KMS-11 (cell line): ENCODE measurements around the gene SARS2.

Experiments
- H2AFZ ChIP-seq: fragments of 200-600 bp; sonication (generic); 2 replicates; pipeline ENCODE4 v1.6.1; 2016; ENCODE audit warnings: antibody characterized with exemption, mixed run types, low read depth
- H3K27ac ChIP-seq: fragments of 200-600 bp; sonication (generic); 2 replicates; pipeline ENCODE4 v1.6.1; 2016; ENCODE audit warnings: mild to moderate bottlenecking, mixed run types
- H3K27me3 ChIP-seq: fragments of 200-600 bp; sonication (generic); 2 replicates; pipeline ENCODE4 v1.6.1; 2017; ENCODE audit warnings: mild to moderate bottlenecking, low read depth, mixed run types, moderate library complexity; ENCODE audit not compliant: insufficient read depth
- H3K36me3 ChIP-seq: fragments of 200-600 bp; sonication (generic); 2 replicates; pipeline ENCODE4 v1.6.1; 2017; ENCODE audit warnings: mild to moderate bottlenecking, mixed run types; ENCODE audit not compliant: insufficient read depth
- H3K4me1 ChIP-seq: fragments of 200-600 bp; sonication (generic); 2 replicates; pipeline ENCODE4 v1.6.1; 2016; ENCODE audit warnings: mild to moderate bottlenecking, low read depth, mixed run types; ENCODE audit not compliant: poor library complexity, severe bottlenecking
- H3K4me2 ChIP-seq: fragments of 200-600 bp; sonication (generic); 2 replicates; pipeline ENCODE4 v1.7.0; 2016; ENCODE audit warnings: mild to moderate bottlenecking, mixed run types
- H3K4me3 ChIP-seq: fragments of 200-600 bp; sonication (generic); IDR thresholded peaks from 2 replicates; pipeline ENCODE4 v1.6.1; 2017; ENCODE audit warnings: low read depth, low read length, mixed read lengths; ENCODE audit not compliant: insufficient read depth
- H3K79me2 ChIP-seq: fragments of 200-600 bp; sonication (generic); 2 replicates; pipeline ENCODE4 v1.6.1; 2016; ENCODE audit warnings: low read depth, mixed run types; ENCODE audit not compliant: insufficient read depth
- H3K9ac ChIP-seq: fragments of 200-600 bp; sonication (generic); 2 replicates; pipeline ENCODE4 v1.6.1; 2016; ENCODE audit warnings: mild to moderate bottlenecking, mixed run types
- H4K20me1 ChIP-seq: fragments of 200-600 bp; sonication (generic); 2 replicates; pipeline ENCODE4 v1.6.1; 2016; ENCODE audit warnings: mild to moderate bottlenecking, mixed run types; ENCODE audit not compliant: insufficient read depth
- CTCF ChIP-seq: fragments of 200-600 bp; sonication (generic); conservative IDR thresholded peaks from 2 replicates; pipeline ENCODE4 v1.6.1; 2017; ENCODE audit warnings: low read depth, mild to moderate bottlenecking, antibody characterized with exemption, low read length, moderate library complexity, mixed read lengths

SARS2 gene

GRCh38 chr19:38928391-38929001, 2.1 kb downstream of the SARS2 start:
- Histone ChIP-seq H3K4me3 (no peak overlapping the region), H3K9ac (no peak overlapping the region), H3K27me3 (no peaks in the 10 kb centered on the region), H2AFZ (no peak overlapping the region), H3K27ac (no peak overlapping the region), H3K4me2 (no peak overlapping the region), H4K20me1 (no peaks in the 10 kb centered on the region), H3K4me1 (peaks cover 18% of the 10 kb centered on the region), H3K79me2 (peaks cover 20% of the 10 kb centered on the region), H3K36me3 (0 out of 2 replicates have a peak, but pooled peaks cover 7% of the 10 kb centered on the region)
- TF ChIP-seq CTCF, result no peak

- H3K4me3 ChIP-seq, result no peak overlapping the region
- no peak overlapping the region for H3K4me2 ChIP-seq
- no peak for TF ChIP-seq CTCF
- no peak overlapping the region for H3K9ac ChIP-seq
- H3K36me3 ChIP-seq, result no peaks in the 10 kb centered on the region
- H3K27ac ChIP-seq, result no peak overlapping the region
- H4K20me1 ChIP-seq, result no peaks in the 10 kb centered on the region
- no peaks in the 10 kb centered on the region for H3K27me3 ChIP-seq
- H3K79me2 ChIP-seq, result no peaks in the 10 kb centered on the region
- H2AFZ ChIP-seq, result no peak overlapping the region
- peaks cover 6% of the 10 kb centered on the region for H3K4me1 ChIP-seq
These were observed 6.2 kb downstream of the SARS2 start for GRCh38 chr19:38924388-38924787.

GRCh38 chr19:38922482-38922881, 8.1 kb downstream of the SARS2 start:
- H3K4me3 ChIP-seq, result no peak overlapping the region
- no peak overlapping the region for H2AFZ ChIP-seq
- no peaks in the 10 kb centered on the region for H3K4me1 ChIP-seq
- no peak for TF ChIP-seq CTCF
- no peak overlapping the region for H3K9ac ChIP-seq
- no peak overlapping the region for H3K4me2 ChIP-seq
- H3K36me3 ChIP-seq, result no peaks in the 10 kb centered on the region
- no peaks in the 10 kb centered on the region for H3K27me3 ChIP-seq
- H3K79me2 ChIP-seq, result no peaks in the 10 kb centered on the region
- H4K20me1 ChIP-seq, result no peaks in the 10 kb centered on the region
- no peak overlapping the region for H3K27ac ChIP-seq

GRCh38 chr19:38921420-38922274, 8.9 kb downstream of the SARS2 start:
- H3K4me2 ChIP-seq, result no peak overlapping the region
- H3K27me3 ChIP-seq, result no peaks in the 10 kb centered on the region
- no peak for TF ChIP-seq CTCF
- no peak overlapping the region for H3K27ac ChIP-seq
- no peak overlapping the region for H2AFZ ChIP-seq
- no peaks in the 10 kb centered on the region for H4K20me1 ChIP-seq
- H3K4me3 ChIP-seq, result no peak overlapping the region
- H3K9ac ChIP-seq, result no peak overlapping the region
- no peaks in the 10 kb centered on the region for H3K4me1 ChIP-seq
- H3K79me2 ChIP-seq, result no peaks in the 10 kb centered on the region
- no peaks in the 10 kb centered on the region for H3K36me3 ChIP-seq
